Karpas-422 (cell line): Measurements from ENCODE around the gene USF3. TPM values are rescaled to one million over a fixed set of nuclear protein-coding genes. Genes with fewer than 3 reads are reported as not detected.
"Not testable (repeated sequence)": the region's sequence is repeated elsewhere in the genome, so short reads cannot be mapped to it uniquely, and the experiment has no call there.

Experiments
- DNase-seq: peaks from one replicate; pipeline ENCODE4 v3.0.0-alpha.2; 2015
- H2AFZ ChIP-seq: fragments of 200-600 bp; sonication (generic); 2 replicates; pipeline ENCODE4 v1.6.1; 2014; ENCODE audit warnings: antibody characterized with exemption, low read length, mixed read lengths
- H3K27ac ChIP-seq: fragments of 200-600 bp; sonication (generic); 2 replicates; pipeline ENCODE4 v1.5.1; 2014; ENCODE audit warnings: mild to moderate bottlenecking, low read length, moderate library complexity
- H3K27me3 ChIP-seq: fragments of 200-600 bp; sonication (generic); 2 replicates; pipeline ENCODE4 v1.6.1; 2014; ENCODE audit warnings: low read length, mixed read lengths
- H3K36me3 ChIP-seq: fragments of 200-600 bp; sonication (generic); 2 replicates; pipeline ENCODE4 v1.6.1; 2014; ENCODE audit warnings: low read length, mixed read lengths; ENCODE audit not compliant: insufficient read depth
- H3K4me1 ChIP-seq: fragments of 200-600 bp; sonication (generic); 2 replicates; pipeline ENCODE4 v1.6.1; 2014; ENCODE audit warnings: mild to moderate bottlenecking, low read length, mixed read lengths
- H3K4me2 ChIP-seq: fragments of 200-600 bp; sonication (generic); 2 replicates; pipeline ENCODE4 v1.6.1; 2014; ENCODE audit warnings: low read length, low read depth, mild to moderate bottlenecking; ENCODE audit not compliant: poor library complexity, severe bottlenecking
- H3K4me3 ChIP-seq: fragments of 200-600 bp; sonication (generic); 2 replicates; pipeline ENCODE4 v1.5.1; 2014; ENCODE audit warnings: mild to moderate bottlenecking, antibody characterized with exemption, low read length, mixed read lengths
- H3K79me2 ChIP-seq: fragments of 200-600 bp; sonication (generic); 2 replicates; pipeline ENCODE4 v1.6.1; 2014; ENCODE audit warnings: mild to moderate bottlenecking, low read length, mixed read lengths
- H3K9ac ChIP-seq: fragments of 200-600 bp; sonication (generic); 2 replicates; pipeline ENCODE4 v1.6.0; 2014; ENCODE audit warnings: low read length
- H3K9me2 ChIP-seq: fragments of 200-600 bp; sonication (generic), shearing (Covaris generic); replicated peaks from 2 replicates; pipeline ENCODE4 v1.6.0; 2014; ENCODE audit warnings: mild to moderate bottlenecking, low read length, moderate library complexity; ENCODE audit not compliant: insufficient read depth
- H3K9me3 ChIP-seq: fragments of 300-700, 200-600 bp; sonication (generic); 2 replicates; pipeline ENCODE4 v1.6.1; 2014; ENCODE audit warnings: low read length, mixed read lengths
- H4K20me1 ChIP-seq: fragments of 200-600 bp; sonication (generic); 2 replicates; pipeline ENCODE4 v1.6.1; 2014; ENCODE audit warnings: mild to moderate bottlenecking, antibody characterized with exemption, low read length, low read depth; ENCODE audit not compliant: insufficient read depth
- total RNA-seq: library from RNA; depleted of rRNA; stranded (reverse); fragments of >200 nt; shearing (Covaris generic); gene quantifications from 2 replicates; pipeline ENCODE4 v1.2.3, GENCODE V29; 2014; ENCODE audit warnings: low replicate concordance

The USF3 gene
- total RNA-seq, 1 experiment from 2014 or later: 32.2 TPM

DNA sequence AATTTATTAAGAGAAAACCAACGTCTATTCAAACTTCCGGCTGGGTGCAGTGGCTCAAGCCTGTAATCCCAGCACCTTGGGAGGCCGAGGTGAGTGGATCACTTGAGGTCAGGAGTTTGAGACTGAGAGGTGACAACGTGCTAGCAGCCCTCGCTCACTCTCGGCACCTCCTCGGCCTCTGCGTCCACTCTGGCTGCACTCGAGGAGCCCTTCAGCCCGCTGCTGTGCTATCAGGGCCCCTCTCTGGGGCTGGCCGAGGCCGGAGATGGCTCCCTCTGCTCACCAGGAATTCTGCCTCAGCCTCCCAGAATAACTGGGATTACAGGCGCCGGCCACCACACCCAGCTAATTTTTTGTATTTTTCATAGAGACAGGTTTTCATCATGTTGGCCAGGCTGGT, 58.7 kb downstream of the USF3 start:
- Histone ChIP-seq H3K9ac (no peak overlapping the region), H3K27me3 (no peaks in the 10 kb centered on the region), H3K9me3 (no peaks in the 10 kb centered on the region), H3K4me3 (no peak overlapping the region), H3K27ac (no peak overlapping the region), H3K4me1 (no peaks in the 10 kb centered on the region), H3K4me2 (no peak overlapping the region), H3K79me2 (no peaks in the 10 kb centered on the region), H4K20me1 (no peaks in the 10 kb centered on the region), H3K9me2 (no peaks in the 10 kb centered on the region), H3K36me3 (no peaks in the 10 kb centered on the region), H2AFZ (no peak overlapping the region)
- DNase-seq: no peak

DNA sequence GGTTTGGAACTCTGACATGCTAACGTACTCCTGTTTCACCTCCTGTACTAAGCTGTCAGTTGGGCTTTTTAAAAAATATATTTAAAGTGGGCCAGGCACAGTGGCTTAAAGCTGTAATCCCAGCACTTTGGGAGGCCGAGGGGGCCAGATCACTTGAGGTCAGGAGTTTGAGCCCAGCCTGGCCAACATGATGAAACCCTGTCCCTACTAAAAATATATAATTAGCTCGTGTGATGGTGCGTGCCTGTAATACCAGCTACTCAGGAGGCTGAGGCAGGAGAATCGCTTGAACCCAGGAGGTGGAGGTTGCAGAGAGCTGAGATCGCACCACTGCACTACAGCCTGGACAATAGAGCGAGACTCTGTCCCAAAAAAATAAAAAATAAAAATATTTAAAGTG, 60.4 kb downstream of the USF3 start:
- H4K20me1 ChIP-seq, H3K79me2 ChIP-seq, H2AFZ ChIP-seq, H3K9ac ChIP-seq, H3K4me1 ChIP-seq, H3K9me2 ChIP-seq, DNase-seq, H3K27me3 ChIP-seq, H3K4me2 ChIP-seq, H3K27ac ChIP-seq, H3K4me3 ChIP-seq, H3K36me3 ChIP-seq, H3K9me3 ChIP-seq: not testable (repeated sequence)

DNA sequence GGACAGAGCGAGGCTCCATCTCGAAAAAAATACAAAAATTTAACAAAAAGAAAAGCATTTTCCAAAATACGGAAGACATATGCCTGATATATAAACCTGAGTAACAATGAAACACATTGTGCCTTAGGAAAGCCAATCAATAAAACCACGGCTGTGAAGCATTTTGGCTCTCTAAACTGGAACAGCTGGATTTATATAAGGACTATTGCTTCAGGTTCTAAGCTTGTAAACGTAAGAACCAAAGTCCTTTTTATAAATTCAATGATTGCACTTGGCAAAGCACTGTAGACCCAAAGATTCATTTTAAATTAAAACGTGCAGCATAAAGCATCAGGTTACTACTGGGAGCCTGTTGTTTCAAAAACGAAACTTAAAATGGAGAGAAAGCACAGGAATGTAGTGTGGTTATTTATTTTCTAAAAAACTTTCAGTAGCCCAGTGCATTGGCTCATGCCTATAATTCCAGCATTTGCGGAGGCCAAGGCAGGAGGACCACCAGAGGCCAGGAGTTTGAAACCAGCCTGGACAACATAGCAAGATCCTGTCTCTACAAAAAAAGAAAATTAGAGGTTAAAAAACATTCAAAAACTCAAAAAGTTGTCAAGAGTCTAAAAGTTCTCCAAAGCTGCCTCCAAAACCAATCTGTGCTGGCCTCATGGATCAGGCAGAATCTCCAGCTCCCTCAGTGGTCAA, 61.5 kb downstream of the USF3 start:
- Histone ChIP-seq H3K79me2 (no peaks in the 10 kb centered on the region), H3K27ac (no peak overlapping the region), H2AFZ (no peak overlapping the region), H3K36me3 (no peaks in the 10 kb centered on the region), H3K9me3 (no peaks in the 10 kb centered on the region), H3K4me2 (no peak overlapping the region), H4K20me1 (no peaks in the 10 kb centered on the region), H3K4me1 (0 out of 2 replicates have a peak, but pooled peaks cover 4% of the 10 kb centered on the region), H3K27me3 (no peaks in the 10 kb centered on the region), H3K9ac (no peak overlapping the region), H3K4me3 (no peak overlapping the region), H3K9me2 (no peaks in the 10 kb centered on the region)
- no peak for DNase-seq

DNA sequence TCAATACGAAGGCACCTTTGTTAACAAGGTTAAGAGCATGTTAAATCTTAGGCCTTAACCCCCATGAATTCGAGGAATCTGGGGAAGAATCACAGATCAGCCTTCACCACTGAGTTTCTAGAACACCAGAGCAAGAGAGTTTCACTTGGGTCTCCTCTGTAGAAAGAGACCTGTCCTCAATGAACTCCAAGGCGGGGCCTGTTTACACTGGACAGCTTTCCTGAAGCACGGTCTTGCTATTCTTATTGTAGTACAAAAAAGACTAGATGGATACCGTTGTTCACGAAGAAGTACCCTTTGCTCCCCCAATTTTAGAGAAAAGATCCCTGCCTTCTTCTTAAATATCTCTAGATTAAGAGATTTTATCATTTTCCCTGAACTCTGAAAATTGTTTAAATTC, 64.9 kb downstream of the USF3 start:
- H3K27me3 ChIP-seq: no peaks in the 10 kb centered on the region
- H2AFZ ChIP-seq: no peak overlapping the region
- H3K79me2 ChIP-seq: no peaks in the 10 kb centered on the region
- H3K27ac ChIP-seq: no peak overlapping the region
- peaks cover 15% of the 10 kb centered on the region for H3K4me1 ChIP-seq
- H3K9me2 ChIP-seq: no peaks in the 10 kb centered on the region
- DNase-seq: no peak
- H3K36me3 ChIP-seq: no peaks in the 10 kb centered on the region
- H3K4me2 ChIP-seq: no peak overlapping the region
- H3K9ac ChIP-seq: no peak overlapping the region
- H3K4me3 ChIP-seq: no peak overlapping the region
- no peaks in the 10 kb centered on the region for H4K20me1 ChIP-seq
- no peaks in the 10 kb centered on the region for H3K9me3 ChIP-seq

DNA sequence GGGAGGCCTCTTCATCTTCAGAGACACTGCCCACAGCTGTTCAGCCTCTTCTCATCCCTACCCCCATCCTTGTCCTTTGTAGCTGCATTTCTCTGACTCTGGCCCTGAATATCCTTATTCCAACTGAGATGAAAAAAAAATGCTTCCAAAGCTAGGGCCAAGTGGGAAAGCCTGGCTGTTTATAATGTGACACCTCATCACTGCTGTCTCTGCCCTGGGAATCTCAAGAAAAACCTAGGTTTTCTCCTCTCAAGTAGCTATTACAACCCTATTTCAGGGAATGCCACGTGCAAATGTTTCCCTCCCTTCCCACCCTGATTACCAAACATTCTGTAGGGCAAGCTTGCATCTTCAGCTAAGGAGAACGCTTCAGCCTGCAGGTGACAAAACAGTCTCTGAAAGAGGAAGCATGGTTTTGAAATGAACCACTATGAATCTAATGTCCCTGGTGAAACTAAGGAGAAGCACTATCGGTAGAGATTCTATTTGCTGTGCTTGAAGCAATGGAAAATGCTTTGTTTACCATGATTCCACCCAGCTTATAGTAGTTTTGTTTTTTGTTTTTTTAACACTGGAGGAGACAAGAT, 65.4 kb downstream of the USF3 start:
- Histone ChIP-seq H2AFZ (no peak overlapping the region), H3K4me1 (peaks cover 20% of the 10 kb centered on the region), H4K20me1 (no peaks in the 10 kb centered on the region), H3K9me3 (no peaks in the 10 kb centered on the region), H3K9ac (no peak overlapping the region), H3K4me2 (no peak overlapping the region), H3K36me3 (no peaks in the 10 kb centered on the region), H3K79me2 (no peaks in the 10 kb centered on the region), H3K9me2 (no peaks in the 10 kb centered on the region), H3K27ac (no peak overlapping the region), H3K27me3 (no peaks in the 10 kb centered on the region), H3K4me3 (no peak overlapping the region)
- DNase-seq: no peak

DNA sequence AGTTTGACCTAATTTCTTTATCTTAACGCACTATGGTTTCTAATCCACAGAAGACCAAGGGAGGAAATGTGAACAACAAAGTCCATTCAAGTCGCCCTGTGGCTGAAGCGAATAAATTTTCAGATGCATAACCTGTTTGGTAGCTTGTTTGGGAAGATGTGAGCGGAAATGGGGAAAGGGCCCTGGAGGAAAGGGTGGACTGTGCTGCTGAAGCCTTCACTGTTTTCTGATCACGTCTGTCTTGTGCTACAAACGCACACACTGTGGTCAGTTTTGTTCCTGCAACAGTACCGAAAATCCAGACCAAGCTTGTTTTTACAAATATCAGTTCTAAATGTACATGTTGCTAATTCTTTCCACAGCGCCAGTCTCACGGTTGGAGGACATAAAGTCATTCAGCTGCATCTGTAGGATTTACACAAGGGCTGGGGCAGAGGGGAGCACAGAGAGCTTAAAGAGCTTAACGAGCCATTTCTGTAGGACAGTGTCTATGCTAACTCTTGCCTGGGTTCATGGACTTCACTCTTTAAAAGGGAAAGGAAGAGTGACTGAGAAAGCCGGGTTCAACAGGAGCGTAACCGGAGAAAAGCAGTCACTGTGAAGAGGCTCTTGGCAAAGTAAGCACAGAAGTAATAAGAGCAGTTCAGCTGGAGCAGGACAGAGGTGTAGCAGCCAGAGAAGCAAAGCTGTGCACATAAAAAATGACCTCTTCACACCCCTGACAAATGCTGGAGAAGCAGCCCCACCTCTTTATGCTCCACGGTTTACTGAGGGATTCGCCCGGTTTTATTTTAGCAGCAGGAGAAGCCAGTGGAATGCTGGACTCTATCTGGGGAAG, 66.6 kb downstream of the USF3 start:
- Histone ChIP-seq H3K9me2 (no peaks in the 10 kb centered on the region), H3K4me1 (peaks cover 26% of the 10 kb centered on the region), H4K20me1 (no peaks in the 10 kb centered on the region), H3K36me3 (no peaks in the 10 kb centered on the region), H3K9me3 (no peaks in the 10 kb centered on the region), H3K4me3 (no peak overlapping the region), H3K27ac (no peak overlapping the region), H3K9ac (no peak overlapping the region), H3K4me2 (no peak overlapping the region), H3K27me3 (no peaks in the 10 kb centered on the region), H3K79me2 (no peaks in the 10 kb centered on the region), H2AFZ (no peak overlapping the region)
- no peak for DNase-seq

DNA sequence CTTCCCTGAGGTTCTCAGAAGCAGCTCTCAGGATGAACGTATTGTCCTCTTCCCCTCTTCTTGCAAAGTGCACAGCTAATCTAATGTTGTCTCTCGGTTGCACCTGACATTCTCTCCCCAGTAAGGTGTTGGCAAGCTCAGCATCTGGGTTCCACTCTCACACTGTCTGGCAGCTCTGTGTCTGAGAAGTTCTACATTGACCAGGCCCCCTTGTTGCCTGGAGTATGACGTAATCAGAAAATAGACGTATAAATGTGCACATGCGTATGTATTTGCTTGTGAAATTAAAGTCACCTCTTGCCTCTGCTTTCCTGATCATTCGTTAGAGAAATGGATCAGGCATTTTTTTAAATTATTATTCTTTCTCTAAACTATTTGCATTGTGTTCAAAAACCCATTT, 67.7 kb downstream of the USF3 start:
- H3K79me2 ChIP-seq: no peaks in the 10 kb centered on the region
- H3K27me3 ChIP-seq: no peaks in the 10 kb centered on the region
- H3K4me2 ChIP-seq: no peak overlapping the region
- H3K9ac ChIP-seq: no peak overlapping the region
- no peak overlapping the region for H2AFZ ChIP-seq
- H3K4me1 ChIP-seq: peaks cover 26% of the 10 kb centered on the region
- H3K9me2 ChIP-seq: no peaks in the 10 kb centered on the region
- DNase-seq: no peak
- H4K20me1 ChIP-seq: no peaks in the 10 kb centered on the region
- H3K9me3 ChIP-seq: no peaks in the 10 kb centered on the region
- no peak overlapping the region for H3K4me3 ChIP-seq
- H3K27ac ChIP-seq: no peak overlapping the region
- no peaks in the 10 kb centered on the region for H3K36me3 ChIP-seq

DNA sequence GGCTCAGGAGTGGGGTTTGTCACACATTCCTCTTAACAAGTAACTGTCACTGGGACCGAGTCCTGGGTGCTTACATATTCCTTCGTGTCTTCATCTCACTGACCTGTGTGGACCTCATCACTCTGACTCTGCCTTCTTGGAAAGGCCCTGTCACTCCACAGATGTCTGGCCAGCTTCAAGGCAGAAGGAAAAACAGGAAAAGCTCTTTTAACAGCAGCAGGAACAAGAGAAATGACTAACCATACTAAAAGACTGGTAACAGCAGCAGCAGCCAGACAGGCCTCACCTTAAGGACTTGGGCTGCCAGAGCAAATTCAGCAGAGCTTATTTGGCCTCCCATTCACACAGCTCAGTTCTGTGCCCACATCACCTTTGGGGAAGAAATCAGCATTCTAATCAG, 68.1 kb downstream of the USF3 start:
- Histone ChIP-seq H3K4me1 (peaks cover 26% of the 10 kb centered on the region), H3K9me2 (no peaks in the 10 kb centered on the region), H3K79me2 (no peaks in the 10 kb centered on the region), H3K27ac (no peak overlapping the region), H3K9me3 (no peaks in the 10 kb centered on the region), H3K4me3 (no peak overlapping the region), H3K4me2 (no peak overlapping the region), H3K36me3 (no peaks in the 10 kb centered on the region), H3K9ac (no peak overlapping the region), H4K20me1 (no peaks in the 10 kb centered on the region), H2AFZ (no peak overlapping the region), H3K27me3 (no peaks in the 10 kb centered on the region)
- no peak for DNase-seq
